RWPE1 (cell line): Measurements from ENCODE around the gene ANKRD33B.

Experiments
- CTCF ChIA-PET: fragments of 350-600 bp; sonication (Branson Sonifier 250); formaldehyde crosslinking; extraction: SDS; loops from one replicate; lab custom pipeline; 2021; lab: Yijun Ruan, JAX
- POLR2A ChIA-PET: fragments of 400-600 bp; formaldehyde crosslinking; extraction: SDS; loops from one replicate; lab custom pipeline; 2020; ENCODE audit warnings: antibody characterized with exemption; ENCODE audit not compliant: low non-redundant PET; lab: Yijun Ruan, JAX
- DNase-seq: peaks from one replicate; pipeline ENCODE4 v3.0.0; 2012; ENCODE audit warnings: low spot score
- H3K27ac ChIP-seq: fragments of 450-650 bp; 2 replicates; pipeline ENCODE4 v1.5.1; 2017
- CTCF ChIP-seq: fragments of 450-650 bp; conservative IDR thresholded peaks from 2 replicates; pipeline ENCODE4 v1.5.1; 2017; ENCODE audit warnings: low read depth, mild to moderate bottlenecking

Gene ANKRD33B

DNA sequence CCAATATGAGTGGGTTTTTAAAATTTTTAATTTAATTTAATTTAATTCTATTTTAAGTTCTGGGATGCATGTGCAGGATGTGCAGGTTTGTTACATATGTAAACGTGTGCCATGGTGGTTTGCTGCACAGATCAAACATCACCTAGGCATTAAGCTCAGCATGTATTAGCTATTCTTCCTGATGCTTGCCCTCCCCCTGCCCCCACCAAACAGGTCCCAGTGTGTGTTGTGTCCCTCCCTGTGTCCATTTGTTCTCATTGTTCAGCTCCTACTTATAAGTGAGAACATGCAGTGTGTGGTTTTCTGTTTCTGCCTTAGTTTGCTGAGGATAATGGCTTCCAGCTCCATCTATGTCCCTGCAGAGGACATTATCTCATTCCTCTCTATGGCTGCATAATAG, 35.0 kb upstream of the ANKRD33B start:
- ChIA-PET POLR2A (interaction anchor here (0.7 kb wide), 1 partner anchor 94 kb away, joined by 4 read pairs; no protein-coding TSS in a partner anchor), CTCF (no interaction called here)
- no peak for DNase-seq
- no peak overlapping the region for H3K27ac ChIP-seq
- TF ChIP-seq CTCF = no peak

GRCh38 chr5:10530601-10531320, 33.1 kb upstream of the ANKRD33B start:
- CTCF ChIA-PET = no interaction called here
- TF ChIP-seq CTCF = no peak
- POLR2A ChIA-PET = no interaction called here
- no peak overlapping the region for H3K27ac ChIP-seq
- DNase-seq = no peak

DNA sequence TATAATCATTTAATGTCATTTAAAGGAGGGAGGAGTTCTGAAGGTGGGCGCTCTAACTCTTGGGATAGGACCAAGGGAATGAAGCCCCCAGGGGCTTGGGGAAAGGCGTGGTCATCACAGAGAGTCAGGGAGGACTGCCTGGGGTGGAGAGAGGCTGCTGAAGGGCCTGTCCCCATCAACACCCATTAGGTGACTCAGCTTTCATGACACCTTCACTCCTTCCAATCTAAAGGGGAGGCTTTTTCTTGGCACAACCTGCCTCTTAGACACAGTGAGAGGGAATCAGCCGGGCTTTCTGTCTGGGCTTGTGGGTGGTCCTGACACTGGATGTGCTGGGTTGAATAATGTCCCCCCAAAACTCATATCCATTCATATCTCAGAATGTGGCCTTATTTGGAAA, 31.4 kb upstream of the ANKRD33B start:
- DNase-seq = no peak
- ChIA-PET CTCF (no interaction called here), POLR2A (no interaction called here)
- no peak for TF ChIP-seq CTCF
- no peak overlapping the region for H3K27ac ChIP-seq

GRCh38 chr5:10533226-10533625, 30.6 kb upstream of the ANKRD33B start:
- DNase-seq = no peak
- H3K27ac ChIP-seq = no peak overlapping the region
- TF ChIP-seq CTCF = no peak
- POLR2A ChIA-PET = no interaction called here
- CTCF ChIA-PET = no interaction called here

GRCh38 chr5:10534561-10535530, 29.0 kb upstream of the ANKRD33B start:
- POLR2A ChIA-PET = interaction anchor here (0.6 kb wide), 1 partner anchor 1935 kb away, joined by 5 read pairs; no protein-coding TSS in a partner anchor
- no peak for DNase-seq
- H3K27ac ChIP-seq = no peak overlapping the region
- TF ChIP-seq CTCF = no peak
- CTCF ChIA-PET = no interaction called here

GRCh38 chr5:10536511-10536910, 27.4 kb upstream of the ANKRD33B start:
- ChIA-PET CTCF (no interaction called here), POLR2A (no interaction called here)
- no peak overlapping the region for H3K27ac ChIP-seq
- DNase-seq = no peak
- TF ChIP-seq CTCF = no peak
